ENCODE results near the gene MKLN1.

DNA sequence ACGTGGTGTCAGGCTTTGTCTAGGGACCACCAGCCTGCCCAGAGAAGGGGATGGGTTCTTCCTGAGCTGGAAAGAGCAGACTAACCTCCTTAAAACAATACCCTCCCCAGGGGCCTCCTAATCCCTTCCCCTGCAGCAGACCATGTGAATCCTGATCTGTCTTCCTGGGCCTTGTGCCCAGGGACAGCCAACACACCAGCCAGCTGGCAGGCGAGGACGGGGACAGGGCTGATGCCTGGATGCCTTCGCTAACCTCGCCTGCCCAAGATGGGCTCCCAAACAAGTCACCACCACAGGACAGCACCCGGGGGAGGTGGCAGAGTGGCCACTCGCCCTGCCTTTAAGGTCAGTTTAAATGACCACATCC, 211.1 kb downstream of the MKLN1 start:
- TF ChIP-seq, protein P1, sequence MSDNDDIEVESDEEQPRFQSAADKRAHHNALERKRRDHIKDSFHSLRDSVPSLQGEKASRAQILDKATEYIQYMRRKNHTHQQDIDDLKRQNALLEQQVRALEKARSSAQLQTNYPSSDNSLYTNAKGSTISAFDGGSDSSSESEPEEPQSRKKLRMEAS (IDR thresholded peaks at IDR 0.05) = no peak
- TF ChIP-seq CTCF (IDR thresholded peaks at IDR 0.05 in 2 of 3, conservative IDR thresholded peaks at IDR 0.05 in 1 of 3; ENCODE audit: borderline replicate concordance in 1 of 3, insufficient read depth in 1 of 3, low read depth in 2 of 3, low read length in 2 of 3) (no peak), JUND (IDR thresholded peaks at IDR 0.05) (no peak)

Measured in HCT116 (cell line).